ENCODE data around the gene PTPRG.
A peak's percentile ranks its signal among the peaks of the same experiment; 100 is the strongest.

Gene PTPRG

GRCh38 chr3:62169906-62170660 is 608.7 kb downstream of the PTPRG start:
- DNase-seq = no peak

- DNase-seq = no peak
Measured at GRCh38 chr3:62171789-62172188, 610.4 kb downstream of the PTPRG start.

GRCh38 chr3:62172199-62172598 is 610.8 kb downstream of the PTPRG start:
- no peak for DNase-seq

GRCh38 chr3:62173939-62174515 is 612.7 kb downstream of the PTPRG start:
- no peak for DNase-seq

GRCh38 chr3:62175161-62175560 is 613.8 kb downstream of the PTPRG start:
- DNase-seq = no peak

GRCh38 chr3:62178032-62178431 is 616.7 kb downstream of the PTPRG start:
- no peak for DNase-seq

- no peak for DNase-seq
Measured at GRCh38 chr3:62178739-62179600, 617.6 kb downstream of the PTPRG start.

GRCh38 chr3:62180514-62180913 is 619.1 kb downstream of the PTPRG start:
- DNase-seq = no peak

- DNase-seq = no peak
Measured at GRCh38 chr3:62183087-62183486, 621.7 kb downstream of the PTPRG start.

- no peak for DNase-seq
Measured at GRCh38 chr3:62183969-62184368, 622.6 kb downstream of the PTPRG start.

- no peak for DNase-seq
Measured at GRCh38 chr3:62184559-62184958, 623.2 kb downstream of the PTPRG start.

- DNase-seq = no peak
Measured at GRCh38 chr3:62187022-62187431, 625.7 kb downstream of the PTPRG start.

- DNase-seq = peak; percentile 20
Measured at GRCh38 chr3:62188681-62189375, 627.5 kb downstream of the PTPRG start.

- no peak for DNase-seq
Measured at GRCh38 chr3:62189376-62189698, 628.0 kb downstream of the PTPRG start.

- DNase-seq = no peak
Measured at GRCh38 chr3:62192891-62193290, 631.5 kb downstream of the PTPRG start.

- DNase-seq = no peak
Measured at GRCh38 chr3:62193586-62194345, 632.4 kb downstream of the PTPRG start.

- no peak for DNase-seq
Measured at GRCh38 chr3:62197350-62198012, 636.1 kb downstream of the PTPRG start.

- no peak for DNase-seq
Measured at GRCh38 chr3:62199126-62199525, 637.8 kb downstream of the PTPRG start.

GRCh38 chr3:62201438-62202035 is 640.2 kb downstream of the PTPRG start:
- DNase-seq = no peak

GRCh38 chr3:62203152-62203551 is 641.8 kb downstream of the PTPRG start:
- DNase-seq = no peak

GRCh38 chr3:62203561-62203960 is 642.2 kb downstream of the PTPRG start:
- no peak for DNase-seq

- DNase-seq = no peak
Measured at GRCh38 chr3:62207197-62207596, 645.8 kb downstream of the PTPRG start.

All from GF-D8 (cell line).